Measurements from ENCODE around the gene RAB11FIP5. TPM values are rescaled to one million over a fixed set of nuclear protein-coding genes. Genes with fewer than 3 reads are reported as not detected.
A peak's percentile ranks its signal among the peaks of the same experiment; 100 is the strongest.

RAB11FIP5 gene
- total RNA-seq, 2 experiments from 2014 or later = 11.1 to 11.2 TPM

GRCh38 chr2:73089270-73090030 is 23.3 kb downstream of the RAB11FIP5 start:
- no peaks in the 10 kb centered on the region for H3K36me3 Mint-ChIP-seq
- H3K27ac Mint-ChIP-seq = no peak overlapping the region
- intact Hi-C loops (cut with micrococcal nuclease) = loop anchor here (5.0 kb wide), 1 partner anchor 97 kb away; no protein-coding TSS in a partner anchor
- H3K9me3 Mint-ChIP-seq = no peaks in the 10 kb centered on the region
- no peak for DNase-seq
- no peaks in the 10 kb centered on the region for H3K27me3 Mint-ChIP-seq
- CTCF ChIA-PET = interaction anchor here (5.4 to 8.7 kb wide), 3 partner anchors 67 to 123 kb away, joined by 42 to 118 read pairs (median 69); partner anchors contain the start of gene SMYD5
- H3K4me3 Mint-ChIP-seq = no peak overlapping the region
- POLR2A ChIA-PET = no interaction called here
- H3K4me1 Mint-ChIP-seq (ENCODE audit: low read depth) = peaks cover 2% of the 10 kb centered on the region

DNA sequence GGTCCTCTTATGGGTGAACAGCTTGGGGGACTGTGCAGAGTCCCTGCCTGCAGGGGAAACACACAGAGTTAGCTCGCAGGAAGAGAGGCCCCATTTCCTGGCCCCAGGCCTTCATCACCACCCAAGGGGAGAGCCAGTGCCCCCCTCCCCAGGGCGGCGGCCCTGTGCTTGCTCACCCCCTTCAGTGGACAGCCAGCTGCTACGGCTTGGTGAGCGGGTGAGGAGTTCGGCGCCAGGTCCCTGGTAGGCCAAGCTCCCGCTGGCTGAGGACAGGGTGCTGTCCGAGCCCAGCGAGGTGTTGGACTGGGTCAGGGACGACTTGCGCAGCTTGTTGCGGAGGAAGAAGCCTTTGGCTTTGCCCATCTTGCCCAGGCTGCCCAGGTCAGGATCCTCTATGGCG is 24.0 kb downstream of the RAB11FIP5 start:
- no peaks in the 10 kb centered on the region for H3K9me3 Mint-ChIP-seq
- H3K36me3 Mint-ChIP-seq = no peaks in the 10 kb centered on the region
- CTCF ChIA-PET = interaction anchor here (5.4 to 8.7 kb wide), 3 partner anchors 68 to 124 kb away, joined by 42 to 118 read pairs (median 69); partner anchors contain the start of gene SMYD5
- POLR2A ChIA-PET = no interaction called here
- DNase-seq = no peak
- peaks cover 2% of the 10 kb centered on the region for H3K4me1 Mint-ChIP-seq (ENCODE audit: low read depth)
- intact Hi-C loops (cut with micrococcal nuclease) = loop anchor here (5.0 kb wide), 1 partner anchor 96 kb away; no protein-coding TSS in a partner anchor
- no peak overlapping the region for H3K4me3 Mint-ChIP-seq
- no peaks in the 10 kb centered on the region for H3K27me3 Mint-ChIP-seq
- no peak overlapping the region for H3K27ac Mint-ChIP-seq

DNA sequence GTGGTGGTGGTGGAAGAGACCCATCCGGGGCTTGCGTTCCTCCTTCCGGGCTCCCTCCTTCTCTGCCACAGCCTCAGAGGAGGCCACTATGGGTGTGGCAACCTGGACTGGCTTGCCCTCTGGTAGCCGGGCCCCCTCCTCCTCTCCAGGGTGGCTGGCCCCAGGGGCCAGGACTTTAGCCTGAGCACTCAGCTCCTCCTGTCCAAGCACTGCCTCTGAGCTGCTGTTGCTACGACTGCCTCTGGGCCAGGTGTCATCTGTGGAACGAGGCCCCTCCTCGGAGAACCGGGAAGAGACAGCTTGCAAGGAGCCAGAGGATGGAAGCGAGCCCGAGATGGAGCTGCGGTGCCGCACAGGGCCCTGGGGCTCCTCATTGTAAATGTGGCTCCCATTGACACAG is 24.5 kb downstream of the RAB11FIP5 start:
- no peaks in the 10 kb centered on the region for H3K36me3 Mint-ChIP-seq
- no peak overlapping the region for H3K27ac Mint-ChIP-seq
- CTCF ChIA-PET = interaction anchor here (0.9 to 8.7 kb wide), 5 partner anchors 11 to 124 kb away, joined by 3 to 118 read pairs (median 42); partner anchors contain the start of gene SMYD5
- no peak overlapping the region for H3K4me3 Mint-ChIP-seq
- peaks cover 2% of the 10 kb centered on the region for H3K4me1 Mint-ChIP-seq (ENCODE audit: low read depth)
- no peaks in the 10 kb centered on the region for H3K27me3 Mint-ChIP-seq
- no peaks in the 10 kb centered on the region for H3K9me3 Mint-ChIP-seq
- no peak for DNase-seq
- POLR2A ChIA-PET = no interaction called here
- intact Hi-C loops (cut with micrococcal nuclease) = loop anchor here (5.0 kb wide), 1 partner anchor 96 kb away; no protein-coding TSS in a partner anchor

DNA sequence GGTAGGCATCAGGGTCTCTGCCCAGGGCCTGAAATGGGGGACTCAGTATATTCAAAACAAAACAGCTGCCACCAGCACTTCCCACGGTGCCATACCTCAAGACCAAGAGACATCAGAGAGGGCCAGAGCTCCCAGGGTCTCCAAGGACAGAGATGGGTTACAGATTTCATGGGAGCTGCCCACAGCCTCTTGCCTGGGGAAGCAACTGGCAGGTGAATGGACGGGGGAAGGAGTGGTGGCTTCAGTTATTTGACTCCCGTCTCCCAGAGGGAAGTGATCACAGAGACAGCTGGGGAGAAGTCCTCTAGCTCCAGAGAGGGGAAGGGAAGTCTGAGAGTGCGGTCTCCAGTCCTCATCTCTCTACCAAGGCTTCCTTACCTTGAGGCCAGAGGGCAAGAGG is 25.4 kb downstream of the RAB11FIP5 start:
- intact Hi-C loops (cut with micrococcal nuclease) = loop anchor here (5.0 kb wide), 1 partner anchor 95 kb away; no protein-coding TSS in a partner anchor
- CTCF ChIA-PET = interaction anchor here (0.9 to 8.7 kb wide), 10 partner anchors 9 to 125 kb away, joined by 3 to 118 read pairs (median 9); partner anchors contain the start of genes RAB11FIP5 and SMYD5

DNA sequence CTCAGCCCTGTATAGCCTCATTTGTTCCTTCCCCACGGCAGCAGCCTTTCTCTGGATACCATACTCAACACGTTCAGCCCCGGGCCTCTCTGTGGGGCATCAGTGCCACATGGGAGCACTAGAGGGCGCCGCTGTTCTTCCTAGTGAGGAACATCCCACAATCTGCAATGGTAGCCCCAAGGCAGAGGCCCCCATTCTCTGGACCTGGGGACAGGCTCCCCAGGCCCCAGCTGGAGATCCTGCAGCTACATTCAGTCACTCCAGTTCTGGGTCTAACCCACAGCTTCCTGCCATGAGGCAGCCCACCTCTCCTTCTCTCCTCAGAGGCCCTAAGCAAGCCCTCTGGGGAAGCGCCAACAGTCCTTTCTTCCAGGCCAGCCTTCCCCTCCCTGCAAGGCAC is 27.1 kb downstream of the RAB11FIP5 start:
- no peaks in the 10 kb centered on the region for H3K36me3 Mint-ChIP-seq
- no peaks in the 10 kb centered on the region for H3K4me1 Mint-ChIP-seq (ENCODE audit: low read depth)
- intact Hi-C loops (cut with micrococcal nuclease) = loop anchor here (1.0 to 5.0 kb wide), 4 partner anchors 78 to 127 kb away; no protein-coding TSS in a partner anchor
- CTCF ChIA-PET = interaction anchor here (0.6 to 8.7 kb wide), 19 partner anchors 9 to 192 kb away, joined by 3 to 118 read pairs (median 7); partner anchors contain the start of genes RAB11FIP5 and SMYD5
- no peak overlapping the region for H3K4me3 Mint-ChIP-seq
- H3K27ac Mint-ChIP-seq = no peak overlapping the region
- POLR2A ChIA-PET = no interaction called here
- peak; percentile 88 for DNase-seq
- no peaks in the 10 kb centered on the region for H3K9me3 Mint-ChIP-seq
- H3K27me3 Mint-ChIP-seq = no peaks in the 10 kb centered on the region

More for the DNA sequence above, 25.4 kb downstream of the RAB11FIP5 start:
- H3K4me1 Mint-ChIP-seq (ENCODE audit: low read depth) = no peaks in the 10 kb centered on the region
- H3K4me3 Mint-ChIP-seq = no peak overlapping the region
- no peaks in the 10 kb centered on the region for H3K9me3 Mint-ChIP-seq
- H3K36me3 Mint-ChIP-seq = no peaks in the 10 kb centered on the region
- DNase-seq = no peak
- POLR2A ChIA-PET = no interaction called here
- H3K27me3 Mint-ChIP-seq = no peaks in the 10 kb centered on the region
- H3K27ac Mint-ChIP-seq = no peak overlapping the region

GRCh38 chr2:73084971-73085370 is 27.8 kb downstream of the RAB11FIP5 start:
- Mint-ChIP-seq H3K4me1 (ENCODE audit: low read depth) (no peaks in the 10 kb centered on the region), H3K9me3 (no peaks in the 10 kb centered on the region), H3K36me3 (no peaks in the 10 kb centered on the region), H3K4me3 (no peak overlapping the region), H3K27me3 (no peaks in the 10 kb centered on the region), H3K27ac (no peak overlapping the region)
- DNase-seq = no peak
- intact Hi-C loops (cut with micrococcal nuclease) = loop anchor here (1.0 to 5.0 kb wide), 4 partner anchors 78 to 127 kb away; no protein-coding TSS in a partner anchor
- ChIA-PET POLR2A (no interaction called here), CTCF (interaction anchor here (0.6 to 8.7 kb wide), 21 partner anchors 10 to 192 kb away, joined by 3 to 118 read pairs (median 7); partner anchors contain the start of genes RAB11FIP5 and SMYD5)

DNA sequence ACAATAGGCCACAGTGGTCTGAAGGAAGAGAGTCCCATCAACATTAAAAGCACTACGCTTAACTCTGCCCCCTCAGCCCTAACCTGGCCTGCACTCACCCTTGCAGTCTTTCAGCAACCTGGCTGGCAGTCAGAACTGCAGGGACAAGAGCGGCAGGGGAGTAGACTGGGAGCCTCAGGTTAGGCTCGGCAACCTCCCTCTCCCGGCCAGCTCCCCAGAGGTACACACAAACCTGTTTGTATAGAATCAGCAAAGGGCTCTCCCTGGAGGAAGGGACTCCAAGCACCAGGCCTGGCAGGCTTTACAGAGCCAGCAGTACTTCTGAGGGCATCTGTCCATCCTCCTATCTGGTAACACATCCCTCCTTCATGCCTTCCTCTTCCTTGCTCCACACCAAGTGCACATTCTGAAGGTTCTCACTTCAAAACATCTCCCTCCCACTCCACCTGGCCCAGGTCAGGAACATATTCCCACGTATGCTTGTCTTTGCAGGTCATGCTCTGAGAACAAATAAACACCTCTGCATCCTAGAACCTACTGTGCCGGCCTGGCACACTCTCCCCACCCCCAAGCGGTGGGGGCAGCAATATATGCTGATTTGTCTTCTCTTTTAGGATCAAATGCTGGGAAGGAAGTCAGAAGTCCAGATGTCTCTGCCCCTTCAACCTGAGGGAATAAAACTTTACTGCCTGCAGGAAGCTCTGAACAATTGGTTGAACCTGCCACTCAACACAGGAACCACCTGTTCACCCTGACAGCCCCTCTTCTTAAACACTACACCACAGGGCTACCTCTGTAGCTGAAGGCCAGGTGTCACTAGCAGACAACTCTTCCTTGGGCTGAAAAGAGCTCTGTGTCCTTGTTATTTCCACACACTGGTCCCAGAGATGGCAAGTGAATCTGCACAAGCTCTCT is 28.6 kb downstream of the RAB11FIP5 start:
- intact Hi-C loops (cut with micrococcal nuclease) = no loop called here
- DNase-seq = no peak
- Mint-ChIP-seq H3K27me3 (no peaks in the 10 kb centered on the region), H3K9me3 (no peaks in the 10 kb centered on the region), H3K27ac (no peak overlapping the region), H3K4me1 (ENCODE audit: low read depth) (no peaks in the 10 kb centered on the region), H3K36me3 (no peaks in the 10 kb centered on the region), H3K4me3 (no peak overlapping the region)
- ChIA-PET CTCF (interaction anchor here (0.9 to 8.7 kb wide), 11 partner anchors 26 to 191 kb away, joined by 3 to 118 read pairs (median 11); partner anchors contain the start of gene SMYD5), POLR2A (no interaction called here)

- no peak overlapping the region for H3K4me3 Mint-ChIP-seq
- no peaks in the 10 kb centered on the region for H3K4me1 Mint-ChIP-seq (ENCODE audit: low read depth)
- ChIA-PET CTCF (interaction anchor here (0.8 to 8.7 kb wide), 5 partner anchors 74 to 131 kb away, joined by 3 to 118 read pairs (median 4); no protein-coding TSS in a partner anchor), POLR2A (no interaction called here)
- DNase-seq = no peak
- intact Hi-C loops (cut with micrococcal nuclease) = no loop called here
- H3K27me3 Mint-ChIP-seq = no peaks in the 10 kb centered on the region
- H3K36me3 Mint-ChIP-seq = no peaks in the 10 kb centered on the region
- H3K27ac Mint-ChIP-seq = no peak overlapping the region
- no peaks in the 10 kb centered on the region for H3K9me3 Mint-ChIP-seq
Measured at GRCh38 chr2:73082523-73083410, 30.0 kb downstream of the RAB11FIP5 start.

DNA sequence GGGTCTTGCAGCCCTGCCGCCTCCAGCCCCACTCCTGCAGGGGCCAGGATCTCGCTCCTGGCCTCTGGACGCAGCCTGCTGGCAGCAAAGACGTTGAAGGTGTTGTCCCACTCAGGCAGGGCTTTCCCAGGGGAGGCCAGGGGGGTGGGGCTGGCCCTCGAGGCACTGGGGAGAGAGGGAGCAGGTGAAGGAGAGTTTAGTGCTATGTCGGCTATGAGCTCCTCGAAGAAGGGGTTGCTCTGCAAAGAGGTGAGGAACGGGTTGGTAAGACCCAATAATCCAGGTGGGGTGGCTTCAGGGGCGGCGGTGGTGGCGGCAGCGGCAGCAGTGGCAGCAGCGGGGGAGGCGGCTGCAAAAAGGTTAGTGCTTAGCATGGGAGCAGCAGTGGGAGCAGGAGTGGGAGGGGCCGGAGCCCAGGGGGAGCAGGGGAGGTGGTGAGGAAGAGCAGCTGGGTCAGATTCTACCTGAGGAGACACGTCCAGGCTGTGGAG is 31.5 kb downstream of the RAB11FIP5 start:
- intact Hi-C loops (cut with micrococcal nuclease) = no loop called here
- ChIA-PET POLR2A (interaction anchor here (0.6 kb wide), 1 partner anchor 15 kb away, joined by 3 read pairs; no protein-coding TSS in a partner anchor), CTCF (interaction anchor here (0.7 to 8.7 kb wide), 2 partner anchors 89 to 95 kb away, joined by 3 to 118 read pairs; no protein-coding TSS in a partner anchor)
- no peak overlapping the region for H3K27ac Mint-ChIP-seq
- no peak for DNase-seq
- H3K9me3 Mint-ChIP-seq = no peaks in the 10 kb centered on the region
- no peaks in the 10 kb centered on the region for H3K27me3 Mint-ChIP-seq
- no peaks in the 10 kb centered on the region for H3K36me3 Mint-ChIP-seq
- H3K4me3 Mint-ChIP-seq = no peak overlapping the region
- H3K4me1 Mint-ChIP-seq (ENCODE audit: low read depth) = no peaks in the 10 kb centered on the region

GRCh38 chr2:73080321-73081131 is 32.2 kb downstream of the RAB11FIP5 start:
- ChIA-PET CTCF (interaction anchor here (0.7 to 8.7 kb wide), 2 partner anchors 88 to 96 kb away, joined by 3 to 118 read pairs; no protein-coding TSS in a partner anchor), POLR2A (no interaction called here)
- H3K27ac Mint-ChIP-seq = no peak overlapping the region
- no peak for DNase-seq
- no peaks in the 10 kb centered on the region for H3K27me3 Mint-ChIP-seq
- H3K4me3 Mint-ChIP-seq = no peak overlapping the region
- H3K36me3 Mint-ChIP-seq = no peaks in the 10 kb centered on the region
- intact Hi-C loops (cut with micrococcal nuclease) = no loop called here
- H3K4me1 Mint-ChIP-seq (ENCODE audit: low read depth) = no peaks in the 10 kb centered on the region
- H3K9me3 Mint-ChIP-seq = no peaks in the 10 kb centered on the region
